HT-29 (cell line): ENCODE results near the gene KIF2C. TPM values are rescaled to one million over a fixed set of nuclear protein-coding genes. Genes with fewer than 3 reads are reported as not detected.
"Not testable (repeated sequence)": the region's sequence is repeated elsewhere in the genome, so short reads cannot be mapped to it uniquely, and the experiment has no call there.

Source experiments
- DNase-seq: peaks from one replicate; pipeline ENCODE4 v3.0.0-alpha.2; 2015; ENCODE audit warnings: low spot score
- small RNA-seq: library from RNA; depleted of rRNA; stranded (forward); fragments of <200 nt; gene quantifications from one replicate; pipeline ENCODE3, GENCODE V24; 2014
- total RNA-seq: library from RNA; depleted of rRNA; stranded (reverse); fragments of >200 nt; shearing (Covaris generic); gene quantifications from 2 replicates; pipeline ENCODE4 v1.2.3, GENCODE V29; 2014; rRNA removed

Gene KIF2C
- total RNA-seq, 1 experiment from 2014 or later = 57.1 TPM

- peak; percentile 25 for DNase-seq
These were observed 70.6 kb downstream of the KIF2C start for GRCh38 chr1:44810101-44810761.

- DNase-seq = not testable (repeated sequence)
These were observed 71.1 kb downstream of the KIF2C start for GRCh38 chr1:44810762-44811105.

- DNase-seq = no peak
These were observed 71.6 kb downstream of the KIF2C start for GRCh38 chr1:44811234-44811633.

GRCh38 chr1:44812822-44813543, 73.3 kb downstream of the KIF2C start:
- DNase-seq = no peak

GRCh38 chr1:44815926-44816325, 76.3 kb downstream of the KIF2C start:
- not testable (repeated sequence) for DNase-seq

- no peak for DNase-seq
These were observed 77.7 kb downstream of the KIF2C start for GRCh38 chr1:44817307-44817706.

Small RNAs within 50 kb of the gene (small RNA-seq; reads per million reads assigned to genes)
- gene RNU5D-1 (294 reads per million, percentile 98 among the genes with 10 or more reads in this experiment), gene RNU5F-1 (112 reads per million, percentile 97 among the genes with 10 or more reads in this experiment), gene SNORD38A (58.1 reads per million, percentile 96 among the genes with 10 or more reads in this experiment), gene SNORD38B (not detected), gene SNORD46 (1,236 reads per million, percentile 99 among the genes with 10 or more reads in this experiment), gene SNORD55 (not detected)

Other genes starting within 250 kb of the KIF2C start
- gene TMEM53, start 65.4 kb upstream of the KIF2C start, total RNA-seq = 19.5 and 27.5 TPM in 2 replicates
- 0.15 and 0.99 TPM in 2 replicates for gene ARMH1, start 65.1 kb upstream of the KIF2C start, total RNA-seq
- gene RNU5D-1, start 8.7 kb upstream of the KIF2C start, total RNA-seq = not detected in 2 replicates
- 1,326 and 1,606 TPM in 2 replicates for gene RPS8, start 35.7 kb downstream of the KIF2C start, total RNA-seq
- 0.31 and 0.33 TPM in 2 replicates for gene BEST4, start 48.3 kb downstream of the KIF2C start, total RNA-seq
- 135 and 137 TPM in 2 replicates for gene PLK3, start 60.5 kb downstream of the KIF2C start, total RNA-seq
- 3.4 and 10.4 TPM in 2 replicates for gene DYNLT4, start 67.5 kb downstream of the KIF2C start, total RNA-seq
- 16.4 and 18.0 TPM in 2 replicates for gene BTBD19, start 68.7 kb downstream of the KIF2C start, total RNA-seq
- 0.16 and 0.18 TPM in 2 replicates for gene PTCH2, start 103.4 kb downstream of the KIF2C start, total RNA-seq
- 13.1 and 14.6 TPM in 2 replicates for gene EIF2B3, start 246.8 kb downstream of the KIF2C start, total RNA-seq